Neutrophil (primary cell): ENCODE measurements around the gene SHB.

Experiments used
- H3K27ac ChIP-seq: fragments of 200-600 bp; sonication (generic); 2 replicates; pipeline ENCODE4 v1.5.1; 2016; ENCODE audit warnings: mild to moderate bottlenecking, moderate library complexity
- H3K27me3 ChIP-seq: fragments of 200-600 bp; sonication (generic); 2 replicates; pipeline ENCODE4 v1.6.0; 2016; ENCODE audit warnings: mild to moderate bottlenecking
- H3K36me3 ChIP-seq: fragments of 200-600 bp; sonication (generic); 2 replicates; pipeline ENCODE4 v1.5.1; 2017
- H3K4me1 ChIP-seq, 2 experiments: fragments of 200-600 bp in 1 of 2; sonication (generic) in 1 of 2; 1 replicate in 1 of 2; 2 replicates in 1 of 2; pipeline versions ENCODE4 v1.5.1 to v1.6.1; 2013 to 2016; ENCODE audit warnings: low read depth in 1 of 2, low read length in 1 of 2, mild to moderate bottlenecking in 1 of 2, moderate library complexity in 1 of 2; ENCODE audit not compliant: control insufficient read depth in 1 of 2, insufficient read depth in 1 of 2
- H3K4me3 ChIP-seq, 2 experiments: fragments of 200-600 bp in 1 of 2; sonication (generic) in 1 of 2; 1 replicate in 1 of 2; 2 replicates in 1 of 2; pipeline ENCODE4 v1.5.1; 2013 to 2016; ENCODE audit warnings: low read depth in 1 of 2, low read length in 1 of 2, mild to moderate bottlenecking in 1 of 2, moderate library complexity in 1 of 2
- H3K9me3 ChIP-seq: fragments of 200-600 bp; sonication (generic); 2 replicates; pipeline ENCODE4 v1.5.1; 2016
- CTCF ChIP-seq: fragments of 200-600 bp; sonication (generic); IDR thresholded peaks from 2 replicates; pipeline ENCODE4 v1.5.1; 2016; ENCODE audit warnings: antibody characterized with exemption

The SHB gene

GRCh38 chr9:37923796-37924427, 145.1 kb downstream of the SHB start:
- H3K9me3 ChIP-seq = no peaks in the 10 kb centered on the region
- no peaks in the 10 kb centered on the region for H3K27me3 ChIP-seq
- H3K27ac ChIP-seq = no peak overlapping the region
- H3K4me1 ChIP-seq = no peaks in the 10 kb centered on the region
- no peak for TF ChIP-seq CTCF
- no peaks in the 10 kb centered on the region for H3K36me3 ChIP-seq
- H3K4me3 ChIP-seq = no peak overlapping the region

GRCh38 chr9:37923118-37923795, 145.8 kb downstream of the SHB start:
- no peak for TF ChIP-seq CTCF

GRCh38 chr9:37922363-37923117, 146.5 kb downstream of the SHB start:
- no peak overlapping the region for H3K27ac ChIP-seq
- H3K9me3 ChIP-seq = no peaks in the 10 kb centered on the region
- no peaks in the 10 kb centered on the region for H3K4me1 ChIP-seq
- H3K27me3 ChIP-seq = no peaks in the 10 kb centered on the region
- no peak for TF ChIP-seq CTCF
- no peak overlapping the region for H3K4me3 ChIP-seq
- no peaks in the 10 kb centered on the region for H3K36me3 ChIP-seq

More at GRCh38 chr9:37923118-37923795, 145.8 kb downstream of the SHB start:
- no peaks in the 10 kb centered on the region for H3K4me1 ChIP-seq
- H3K27me3 ChIP-seq = no peaks in the 10 kb centered on the region
- no peaks in the 10 kb centered on the region for H3K9me3 ChIP-seq
- no peak overlapping the region for H3K27ac ChIP-seq
- no peaks in the 10 kb centered on the region for H3K36me3 ChIP-seq
- no peak overlapping the region for H3K4me3 ChIP-seq

- Histone ChIP-seq H3K36me3 (no peaks in the 10 kb centered on the region), H3K27ac (no peak overlapping the region), H3K27me3 (no peaks in the 10 kb centered on the region), H3K4me1 (no peaks in the 10 kb centered on the region), H3K4me3 (no peak overlapping the region), H3K9me3 (no peaks in the 10 kb centered on the region)
- TF ChIP-seq CTCF = no peak
These were observed 147.3 kb downstream of the SHB start for GRCh38 chr9:37921546-37922300.

- H3K36me3 ChIP-seq = no peaks in the 10 kb centered on the region
- H3K27me3 ChIP-seq = no peaks in the 10 kb centered on the region
- no peaks in the 10 kb centered on the region for H3K4me1 ChIP-seq
- H3K4me3 ChIP-seq = no peak overlapping the region
- no peak overlapping the region for H3K27ac ChIP-seq
- TF ChIP-seq CTCF = no peak
- H3K9me3 ChIP-seq = no peaks in the 10 kb centered on the region
These were observed 147.9 kb downstream of the SHB start for GRCh38 chr9:37921168-37921510.
